NCI-H128 (cell line): ENCODE results near the gene UBE2G1.

ENCODE experiments used
- DNase-seq: peaks from one replicate; lab custom pipeline; 2025; ENCODE audit not compliant: unreplicated experiment; lab: John Stamatoyannopoulos, UW

Gene UBE2G1

DNA sequence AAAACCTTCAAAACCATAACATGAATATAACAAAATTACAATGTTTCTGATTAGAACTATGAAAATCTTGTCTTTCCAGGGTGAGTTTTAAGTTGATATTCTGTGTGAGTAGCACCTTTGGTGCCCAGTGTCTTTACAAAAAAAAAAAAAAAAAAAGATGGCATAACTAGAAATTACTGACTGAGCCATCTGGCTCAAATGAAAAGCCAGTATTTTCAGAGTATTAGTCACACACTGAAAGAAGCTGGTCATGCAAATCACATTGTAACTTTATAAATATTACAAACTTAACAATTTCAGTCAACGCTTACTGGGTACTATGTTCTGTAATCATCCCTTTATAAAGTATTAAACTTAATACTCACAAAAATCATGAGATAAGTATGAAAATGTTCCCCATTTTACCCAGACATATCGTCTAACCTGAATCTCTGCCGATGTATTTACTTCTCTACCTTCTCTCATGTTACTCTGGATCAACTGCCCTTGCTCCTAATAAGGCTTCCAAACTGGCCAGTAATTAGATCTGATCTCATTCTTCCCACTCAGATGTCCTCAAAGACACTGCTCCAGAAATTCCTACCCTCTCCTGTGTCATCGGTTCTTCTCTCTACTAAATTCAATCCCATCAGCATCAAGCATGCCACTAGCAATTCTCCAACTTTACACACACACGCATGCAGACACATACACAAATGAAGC lies 25.4 kb downstream of the UBE2G1 start:
- no peak for DNase-seq

DNA sequence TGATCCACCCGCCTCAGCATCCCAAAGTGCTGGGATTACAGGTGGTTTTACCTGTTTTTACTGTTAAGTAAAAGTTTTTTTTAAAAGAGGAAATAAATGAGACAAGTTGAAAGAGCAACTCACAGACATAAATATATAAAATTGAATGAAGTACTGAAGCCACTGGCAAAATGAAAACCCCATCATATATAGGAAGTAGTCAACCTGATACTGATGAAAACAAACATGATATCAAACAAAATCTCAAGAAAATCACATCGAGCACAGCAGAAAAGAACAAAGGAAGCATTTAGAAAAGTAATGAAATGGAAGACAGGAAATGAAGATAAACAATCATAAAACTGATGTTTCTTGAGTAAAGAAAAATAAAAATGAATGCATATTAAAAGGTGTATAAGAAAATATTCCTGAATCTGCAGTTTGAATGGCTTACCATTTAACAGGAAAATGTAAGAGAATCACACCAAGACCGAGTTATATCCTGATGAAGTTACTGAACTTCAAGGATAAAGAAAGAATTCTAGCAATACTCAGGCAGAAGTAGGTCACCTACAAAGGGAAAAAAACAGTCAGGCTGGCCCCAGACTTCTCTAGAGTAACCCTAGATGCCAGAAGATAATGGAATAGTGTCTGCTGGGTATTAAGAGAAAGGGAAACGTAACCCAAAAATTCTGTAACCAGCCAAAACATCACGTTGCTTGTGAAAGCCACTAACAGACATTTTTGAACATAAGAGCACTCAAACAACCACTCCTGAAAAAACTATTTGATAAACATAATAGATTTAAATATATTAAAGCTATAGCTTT lies 31.5 kb downstream of the UBE2G1 start:
- DNase-seq: no peak

DNA sequence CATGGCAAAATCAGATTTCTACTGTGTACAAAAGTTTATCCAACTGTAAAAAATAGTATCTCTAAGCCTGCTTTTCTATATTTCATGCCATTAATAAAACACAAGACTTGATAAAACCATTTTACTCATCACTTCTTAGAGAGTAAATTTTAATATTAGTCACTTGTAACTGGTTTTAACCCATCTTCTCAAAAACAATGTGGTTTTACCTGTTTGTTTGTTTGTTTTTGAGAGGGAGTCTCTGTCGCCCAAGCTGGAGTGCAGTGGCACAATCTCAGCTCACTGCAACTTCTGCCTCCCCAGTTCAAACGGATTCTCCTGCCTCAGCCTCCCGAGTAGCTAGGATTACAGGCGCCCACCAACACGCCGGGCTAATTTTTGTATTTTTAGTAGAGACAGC lies 32.1 kb downstream of the UBE2G1 start:
- no peak for DNase-seq

DNA sequence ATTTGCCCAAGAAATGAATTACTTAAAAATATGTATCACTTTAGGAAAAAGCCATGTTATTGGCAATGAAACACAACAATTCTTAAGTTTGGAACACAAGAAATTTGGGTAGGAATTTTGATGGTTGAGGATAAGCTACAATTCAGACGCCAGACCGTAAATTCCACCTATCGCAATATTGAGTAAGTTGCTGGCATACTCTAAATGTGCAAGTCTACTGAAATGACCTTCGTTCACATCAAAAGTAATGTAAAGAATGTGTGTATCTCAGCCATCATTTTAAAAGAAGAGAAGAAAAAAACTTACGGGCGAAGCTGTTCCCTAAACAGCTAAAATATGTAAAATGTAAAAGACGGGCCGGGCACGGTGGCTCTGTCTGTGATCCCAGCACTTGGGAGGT lies 33.4 kb downstream of the UBE2G1 start:
- no peak for DNase-seq

DNA sequence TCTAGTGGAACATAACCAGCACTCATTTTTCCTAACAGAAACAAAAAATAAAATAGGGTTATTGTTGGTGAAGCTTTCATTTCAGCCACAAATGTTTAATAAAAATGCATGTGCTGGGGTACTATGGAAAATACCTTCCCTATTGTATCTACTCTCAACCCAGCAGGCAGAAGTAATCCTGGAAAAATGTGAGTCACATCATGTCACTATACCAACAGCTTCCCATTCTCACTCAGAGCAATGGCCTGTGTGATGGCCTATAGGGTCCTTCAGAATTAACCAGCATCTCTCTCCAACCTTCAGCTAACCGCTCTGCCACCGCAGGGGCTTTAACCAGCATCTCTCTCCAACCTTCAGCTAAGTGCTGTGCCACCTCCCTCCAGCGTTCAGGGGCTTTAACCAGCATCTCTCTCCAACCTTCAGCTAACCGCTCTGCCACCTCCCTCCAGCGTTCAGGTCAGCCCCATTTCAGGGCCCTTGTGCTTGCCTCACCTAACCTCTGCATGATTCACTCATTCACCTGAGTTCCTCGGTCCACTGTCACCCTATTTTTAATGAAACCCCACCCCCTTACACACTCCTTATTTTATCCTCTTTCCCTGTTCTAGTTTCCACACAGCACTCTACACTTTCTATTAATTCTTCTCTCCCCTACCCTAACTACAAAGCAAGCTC lies 34.0 kb downstream of the UBE2G1 start:
- no peak for DNase-seq

DNA sequence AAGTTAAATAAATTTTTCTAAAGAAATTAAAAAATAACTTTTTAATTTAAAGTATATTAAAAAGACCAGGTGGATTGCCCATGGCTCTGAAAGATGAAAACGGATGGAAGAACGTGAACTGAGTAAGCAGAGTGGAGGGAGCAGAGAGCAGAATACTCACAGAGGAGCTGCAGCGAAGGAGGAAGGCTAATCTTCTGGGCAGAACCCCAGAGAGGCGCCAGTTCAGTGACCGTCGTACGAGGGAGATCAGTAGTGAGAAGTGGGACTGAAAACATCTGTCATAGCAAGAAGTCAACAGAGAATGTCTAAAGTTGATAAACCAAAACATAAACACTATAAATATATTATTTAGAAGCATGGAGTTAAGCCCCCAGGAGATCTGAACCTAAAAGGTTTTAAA lies 34.9 kb downstream of the UBE2G1 start:
- DNase-seq: no peak

DNA sequence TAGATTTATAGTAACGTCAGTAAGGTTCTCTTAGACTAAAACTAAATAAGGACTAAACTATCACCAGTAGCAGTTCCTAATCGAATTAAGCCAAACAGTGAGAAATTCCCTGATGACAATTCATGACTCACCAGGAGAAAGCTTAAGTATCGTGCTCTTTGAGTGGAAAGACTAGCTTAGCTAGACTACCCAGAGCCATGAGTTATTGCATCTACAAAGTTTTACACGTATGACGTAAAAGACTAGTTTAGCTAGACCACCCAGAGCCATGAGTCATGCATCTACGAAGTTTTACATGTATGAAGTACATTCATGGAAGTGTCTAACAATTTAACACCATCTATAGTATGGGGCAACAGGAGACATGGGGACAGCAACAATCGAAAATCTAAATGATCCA lies 36.6 kb downstream of the UBE2G1 start:
- DNase-seq: no peak

DNA sequence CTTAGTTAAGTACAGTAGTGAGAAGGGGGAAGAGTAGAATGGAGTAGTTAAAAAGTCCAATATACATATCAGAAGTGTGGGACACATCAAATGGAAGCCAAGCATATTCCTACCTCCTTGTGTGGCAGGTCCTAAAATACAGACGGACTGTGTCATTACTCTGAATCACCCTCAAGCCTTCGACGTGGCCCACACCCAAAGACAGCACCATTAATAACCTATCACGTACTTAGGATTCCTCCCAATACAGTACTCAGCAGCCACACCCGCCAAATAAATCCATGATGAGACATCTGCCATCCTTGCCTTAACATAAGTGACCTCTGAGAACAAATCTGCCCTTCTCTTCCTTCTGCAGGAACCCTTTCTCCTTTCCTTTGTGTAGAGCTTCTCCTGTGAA lies 38.9 kb downstream of the UBE2G1 start:
- DNase-seq: no peak

DNA sequence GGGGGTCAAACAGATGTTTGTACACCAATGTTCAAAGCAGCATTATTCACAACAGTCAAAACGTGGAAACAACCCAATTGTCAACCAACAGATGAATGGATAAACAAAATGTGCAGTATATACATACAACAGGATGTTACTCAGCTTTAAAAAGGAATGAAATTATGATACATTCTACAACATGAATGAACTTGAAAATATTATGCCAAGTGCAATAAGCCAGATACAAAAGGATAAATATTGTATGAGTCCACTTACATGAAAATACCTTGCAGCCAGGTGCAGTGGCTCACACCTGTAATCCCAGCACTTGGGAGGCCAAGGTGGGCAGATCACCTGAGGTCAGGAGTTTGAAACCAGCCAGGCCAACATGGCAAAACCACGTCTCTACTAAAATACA lies 39.9 kb downstream of the UBE2G1 start:
- no peak for DNase-seq

DNA sequence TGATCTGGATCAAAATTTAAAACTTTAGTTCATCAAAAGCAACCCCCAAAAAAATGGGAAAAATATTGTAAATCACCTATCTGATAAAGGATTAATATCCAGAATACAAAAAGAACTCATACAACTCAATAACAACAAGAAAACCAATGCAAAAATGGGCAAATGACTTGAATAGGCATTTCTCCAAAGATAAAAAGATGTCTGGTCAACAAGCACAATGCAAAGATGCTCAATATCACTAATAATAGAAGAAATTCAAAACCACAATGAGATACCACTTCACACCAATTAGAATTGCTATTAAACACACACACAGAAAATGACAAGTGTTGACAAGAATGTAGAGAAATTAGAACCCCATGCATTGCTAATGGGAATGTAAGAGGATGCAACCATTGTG lies 40.4 kb downstream of the UBE2G1 start:
- no peak for DNase-seq

DNA sequence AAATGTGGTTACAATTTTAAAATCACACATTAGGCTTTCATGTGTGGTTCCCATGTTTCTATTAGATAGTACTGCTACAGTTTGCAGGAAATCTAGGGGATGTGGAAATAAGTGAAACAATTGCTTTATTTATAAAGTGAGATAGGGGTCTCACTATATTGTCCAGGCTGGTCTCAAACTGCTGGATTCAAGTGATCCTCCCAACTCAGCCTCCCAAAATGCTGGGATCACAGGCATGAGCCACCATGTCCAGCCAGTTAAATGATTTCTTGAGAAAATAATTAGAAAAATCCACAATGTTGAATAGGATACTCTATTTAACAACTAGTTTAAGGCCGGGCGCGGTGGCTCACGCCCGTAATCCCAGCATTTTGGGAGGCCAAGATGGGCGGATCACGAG lies 42.0 kb downstream of the UBE2G1 start:
- no peak for DNase-seq

DNA sequence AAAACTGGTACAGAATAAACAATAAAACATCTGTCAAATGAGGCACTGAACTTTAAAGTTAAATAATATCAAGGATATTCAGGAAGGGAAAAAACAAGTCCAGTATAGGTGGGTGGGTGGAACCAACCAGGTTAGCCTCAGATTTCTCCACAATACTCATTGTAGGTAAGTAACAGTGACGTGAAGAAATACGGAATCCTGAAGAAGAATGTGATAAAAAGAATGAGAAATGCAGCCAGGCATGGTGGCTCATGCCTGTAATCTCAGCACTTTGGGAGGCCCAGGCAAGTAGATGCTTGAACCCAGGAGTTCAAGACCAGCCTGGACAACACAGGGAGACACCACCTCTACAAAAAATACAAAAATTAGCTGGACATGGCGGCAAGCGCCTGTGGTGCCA lies 47.3 kb downstream of the UBE2G1 start:
- DNase-seq: no peak

DNA sequence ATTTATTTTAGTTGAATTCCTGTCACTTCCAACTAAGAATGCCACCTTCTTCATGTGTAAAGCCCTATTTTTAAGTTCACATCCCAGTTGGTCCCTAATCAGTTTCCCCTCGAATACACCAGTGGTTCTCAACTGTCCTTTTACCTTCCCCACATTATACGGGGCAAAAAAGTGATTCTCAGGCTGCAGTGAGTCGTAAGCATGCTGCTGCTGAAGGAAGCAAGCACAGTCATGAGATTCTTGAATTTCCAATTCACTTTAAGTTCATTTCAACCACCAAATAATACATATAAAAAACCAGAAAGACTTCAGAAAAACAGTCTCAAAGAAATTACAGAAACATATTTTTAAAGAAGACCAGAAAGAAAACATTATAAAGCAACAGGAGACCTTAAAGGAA lies 47.9 kb downstream of the UBE2G1 start:
- DNase-seq: no peak

DNA sequence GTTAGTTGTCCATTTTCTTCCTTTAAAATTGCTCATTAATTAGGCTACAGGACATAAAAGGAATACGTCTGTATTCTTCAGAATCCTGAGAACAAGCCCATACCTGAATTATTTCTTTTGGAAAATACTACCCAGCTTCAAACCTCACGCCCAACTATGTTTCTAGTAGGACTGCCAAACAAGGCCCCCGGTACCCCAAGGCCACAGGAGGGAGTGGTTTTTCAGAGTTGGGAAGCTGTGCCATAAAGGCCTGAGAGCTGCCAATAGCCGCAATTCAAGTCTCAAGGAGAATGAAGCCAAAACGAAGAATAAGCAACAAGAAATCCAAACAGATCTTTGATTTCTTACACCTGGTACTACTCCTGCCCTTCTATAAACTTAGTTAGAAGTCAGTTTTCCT lies 48.3 kb downstream of the UBE2G1 start:
- no peak for DNase-seq

DNA sequence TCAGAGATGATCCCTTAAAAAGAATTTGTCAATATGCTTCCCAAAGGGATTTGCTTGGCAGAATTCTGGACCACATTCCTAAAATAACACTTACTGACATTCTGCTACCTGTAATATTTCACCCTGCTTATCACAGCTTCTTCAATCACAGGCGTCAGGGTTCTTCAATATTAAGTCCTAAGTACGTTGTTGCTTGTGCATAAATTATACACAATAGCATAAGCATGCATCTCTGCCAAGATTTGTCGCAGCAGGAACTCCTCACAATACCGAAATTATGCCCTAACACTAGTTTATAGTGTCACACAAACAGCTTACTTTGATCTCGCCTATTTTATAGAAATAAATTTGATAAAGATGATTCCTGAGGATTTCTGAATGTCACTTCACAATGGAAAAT lies 48.9 kb downstream of the UBE2G1 start:
- no peak for DNase-seq

DNA sequence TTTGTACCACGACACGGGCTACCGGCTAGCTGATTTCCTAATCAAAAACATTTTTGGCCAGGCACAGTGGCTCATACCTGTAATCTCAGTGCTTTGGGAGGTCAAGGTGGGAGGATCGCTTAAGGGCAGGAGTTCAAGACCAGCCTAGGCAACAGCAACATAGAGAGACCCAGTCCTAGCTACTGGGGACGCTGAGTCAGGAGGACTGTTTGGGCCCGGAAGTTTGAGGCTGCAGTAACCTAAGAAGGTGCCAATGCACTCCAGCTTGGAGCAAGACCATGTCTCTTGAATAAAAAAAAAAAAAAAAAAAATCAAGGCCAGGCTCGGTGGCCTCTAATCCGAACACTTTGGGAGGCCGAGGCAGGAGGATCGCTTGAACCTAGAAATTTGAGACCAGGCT lies 49.8 kb downstream of the UBE2G1 start:
- DNase-seq: no peak

DNA sequence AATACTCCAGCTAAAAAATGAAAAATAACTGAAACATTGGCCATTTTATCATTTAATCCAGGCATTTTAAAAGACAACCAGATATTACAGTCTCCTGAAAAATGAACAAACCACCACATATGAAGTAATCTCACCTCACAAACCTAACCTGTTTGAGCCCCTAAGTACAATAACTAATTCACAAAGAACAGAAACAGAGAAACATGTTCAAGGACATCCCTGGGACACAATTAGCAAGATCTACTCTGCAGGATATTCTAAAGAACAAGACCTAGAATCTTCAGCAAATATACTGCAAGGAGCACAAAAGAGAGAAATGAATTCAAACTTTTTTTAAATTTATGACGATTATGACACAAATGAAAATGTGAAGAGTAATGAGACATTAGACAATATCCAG lies 51.9 kb downstream of the UBE2G1 start:
- no peak for DNase-seq

DNA sequence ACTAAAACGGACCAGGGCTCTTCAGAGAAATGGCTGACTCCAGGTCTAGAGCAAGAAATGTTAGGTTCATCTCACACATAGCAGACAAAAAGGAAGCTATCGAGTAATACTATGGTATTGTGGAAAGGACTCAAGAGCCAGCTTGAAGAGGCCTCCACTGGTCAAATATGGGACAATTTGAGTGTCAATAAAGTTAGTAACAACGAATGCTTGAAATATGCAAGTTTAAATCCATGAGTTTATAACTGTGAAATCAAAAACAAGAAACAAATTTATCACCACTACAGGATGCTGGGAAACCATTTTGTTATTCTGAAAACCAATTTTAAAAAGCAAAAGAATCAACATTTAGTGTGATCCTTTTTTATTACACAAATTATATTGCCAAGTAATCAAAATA lies 52.3 kb downstream of the UBE2G1 start:
- no peak for DNase-seq

DNA sequence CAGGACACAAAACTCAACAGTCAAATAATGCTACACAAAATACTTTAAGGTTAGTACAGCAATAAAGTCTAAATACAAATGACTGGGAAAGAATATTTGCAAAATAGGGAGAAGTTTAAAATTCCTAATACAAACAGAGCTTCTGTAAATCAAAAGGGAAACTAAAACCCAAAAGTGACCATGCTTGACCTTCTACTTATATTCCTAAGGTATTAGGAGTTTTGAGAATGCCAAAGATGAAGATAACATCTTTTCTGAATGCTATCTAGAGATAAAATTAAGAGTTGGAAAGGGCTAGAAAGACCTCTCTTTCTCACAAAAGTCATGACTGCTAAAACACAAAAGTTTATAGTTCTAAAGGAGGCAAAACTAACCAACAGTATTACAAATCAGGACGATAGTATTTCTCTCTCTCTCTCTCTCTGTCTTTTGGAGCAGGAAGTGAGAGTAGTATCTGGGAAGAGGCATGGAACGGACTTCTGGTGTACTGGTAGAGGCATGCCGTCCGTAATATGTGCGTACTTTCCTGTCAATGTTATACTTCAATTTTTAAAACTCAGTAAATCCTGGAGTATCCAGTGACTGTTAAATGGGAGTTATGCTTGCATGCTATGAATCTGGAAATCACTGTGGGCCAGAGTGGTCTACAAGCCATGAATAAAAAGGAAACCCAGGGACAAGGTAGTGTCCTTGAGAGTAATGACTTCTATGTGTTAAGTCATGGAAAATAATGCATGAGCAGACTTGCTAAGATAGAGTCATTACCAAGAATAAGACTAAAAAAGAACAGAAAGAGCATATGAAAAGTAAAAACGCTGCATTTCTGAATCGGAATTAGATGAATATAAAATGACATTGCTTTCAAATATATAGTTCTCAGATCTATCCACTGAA lies 53.0 kb downstream of the UBE2G1 start:
- no peak for DNase-seq

DNA sequence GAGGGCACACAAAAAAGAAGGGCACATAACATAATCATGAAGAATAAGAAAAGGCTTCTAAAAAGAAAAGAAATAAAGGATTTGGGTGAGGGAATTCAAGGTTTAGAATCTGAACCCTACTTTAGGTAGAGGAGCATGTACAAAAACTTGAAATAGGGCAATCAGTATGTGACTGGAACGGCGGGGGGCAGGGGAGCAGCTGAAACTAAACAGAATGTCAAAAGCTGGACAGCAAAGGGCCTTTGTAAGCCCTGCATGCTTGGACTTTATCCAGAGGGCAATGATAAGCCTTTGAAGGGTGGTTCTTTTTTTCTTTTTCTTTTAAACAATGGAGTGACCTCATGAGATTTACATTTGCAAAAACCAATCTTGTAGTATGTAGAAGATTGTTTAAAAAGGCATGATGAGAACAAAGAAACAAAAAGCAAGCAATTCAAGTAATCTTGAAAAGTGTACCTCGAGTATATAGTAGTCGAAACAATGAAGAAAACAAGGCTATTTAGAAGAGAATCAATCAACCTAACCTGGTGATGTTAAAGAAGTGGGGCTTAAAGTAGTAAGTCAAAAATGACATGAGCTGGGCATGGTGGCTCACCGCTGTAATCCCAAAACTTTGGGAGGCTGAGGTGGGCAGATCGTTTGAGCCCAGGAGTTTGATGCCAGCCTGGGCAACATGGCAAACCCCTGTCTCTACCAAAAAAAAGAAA lies 56.0 kb downstream of the UBE2G1 start:
- DNase-seq: no peak

DNA sequence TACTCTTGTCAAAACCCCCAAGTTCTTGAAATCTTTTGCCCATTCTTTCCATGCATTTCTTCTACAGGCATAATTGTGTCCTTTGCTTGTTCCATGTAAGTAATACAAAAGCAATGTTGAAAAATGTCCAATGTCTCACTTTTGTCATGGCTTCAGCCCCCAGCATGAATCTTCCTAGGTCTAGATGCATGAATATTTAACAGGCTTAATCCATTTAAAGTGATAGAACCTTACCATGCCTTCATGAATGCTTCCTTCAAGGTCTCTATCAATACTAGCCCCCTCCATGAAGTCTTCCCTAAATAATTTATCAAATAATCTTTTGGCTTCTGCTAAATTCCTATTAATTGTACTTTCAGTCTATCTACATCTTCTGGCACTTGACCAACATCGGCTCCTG lies 56.6 kb downstream of the UBE2G1 start:
- no peak for DNase-seq
